NCI-H345 (cell line): ENCODE results near the gene LGALS3BP.

ENCODE experiments used
- DNase-seq: peaks from one replicate; lab custom pipeline; 2025; lab: John Stamatoyannopoulos, UW

LGALS3BP gene

DNA sequence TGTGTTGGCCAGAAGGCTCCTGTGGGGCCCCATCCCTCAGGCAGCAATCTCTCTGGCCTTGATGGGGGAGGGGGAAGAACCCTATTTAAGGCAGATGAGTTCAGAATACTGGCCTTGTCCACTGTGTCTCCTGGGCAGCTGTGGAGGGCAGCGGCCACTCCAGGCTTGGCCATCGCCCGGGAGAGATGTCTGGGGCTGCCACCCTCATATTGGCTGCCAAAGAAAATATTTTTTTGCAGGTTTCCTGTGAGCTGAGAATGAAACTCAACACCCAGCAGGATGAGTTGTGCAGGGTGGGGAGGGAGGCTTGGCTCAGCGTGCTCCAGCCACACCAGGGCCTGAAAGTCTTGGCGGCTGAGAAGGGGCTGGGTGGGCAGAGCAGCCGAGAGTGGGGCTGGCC, 40.1 kb downstream of the LGALS3BP start:
- DNase-seq = no peak

GRCh38 chr17:78937561-78937960, 42.2 kb downstream of the LGALS3BP start:
- DNase-seq = no peak

DNA sequence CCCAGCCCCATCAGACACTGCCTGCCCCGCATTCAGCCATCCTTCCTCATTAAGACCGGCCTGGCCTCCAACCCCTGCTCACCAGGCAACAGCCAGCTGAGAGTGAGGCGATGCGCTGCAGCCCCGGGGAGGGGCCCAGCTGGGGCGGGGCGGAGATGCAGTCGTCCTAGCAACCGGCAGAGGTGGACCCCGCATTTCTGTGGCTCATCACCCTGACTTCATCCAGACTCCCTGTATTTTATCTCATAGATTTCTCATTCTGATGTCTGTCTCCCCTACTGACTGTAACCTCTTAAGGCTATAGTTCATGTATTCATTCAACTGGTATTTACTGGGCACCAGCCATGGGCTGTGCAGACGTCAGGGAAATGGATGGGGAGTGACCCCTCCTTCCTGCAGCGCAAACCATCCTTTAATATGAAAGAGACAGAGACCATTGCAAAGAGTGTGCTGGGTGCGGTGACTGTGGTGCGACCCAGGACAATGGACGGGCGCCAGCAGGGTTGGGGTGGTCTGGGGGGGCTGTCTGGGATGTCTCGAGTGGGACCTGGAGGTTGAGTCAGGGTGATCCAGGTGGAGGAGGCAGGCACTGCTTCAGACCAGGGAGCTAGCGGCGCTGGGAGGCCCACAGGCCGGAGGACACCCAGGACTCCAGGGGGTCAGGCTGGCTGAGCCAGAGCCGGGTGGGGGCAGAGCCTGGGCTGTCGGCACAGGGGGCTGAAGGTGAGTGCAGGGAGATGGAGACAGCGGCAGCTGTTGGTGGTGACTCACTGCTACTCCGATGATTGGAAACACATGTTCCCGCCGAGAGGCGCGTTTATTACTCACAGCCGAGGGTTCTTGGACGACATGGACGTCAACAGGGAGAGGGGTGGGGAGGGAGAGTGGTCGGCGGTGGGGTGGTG, 44.1 kb downstream of the LGALS3BP start:
- no peak for DNase-seq

- DNase-seq = no peak
Measured at GRCh38 chr17:78934681-78935418, 44.9 kb downstream of the LGALS3BP start.

GRCh38 chr17:78933959-78934568, 45.7 kb downstream of the LGALS3BP start:
- peak; percentile 84 for DNase-seq

DNA sequence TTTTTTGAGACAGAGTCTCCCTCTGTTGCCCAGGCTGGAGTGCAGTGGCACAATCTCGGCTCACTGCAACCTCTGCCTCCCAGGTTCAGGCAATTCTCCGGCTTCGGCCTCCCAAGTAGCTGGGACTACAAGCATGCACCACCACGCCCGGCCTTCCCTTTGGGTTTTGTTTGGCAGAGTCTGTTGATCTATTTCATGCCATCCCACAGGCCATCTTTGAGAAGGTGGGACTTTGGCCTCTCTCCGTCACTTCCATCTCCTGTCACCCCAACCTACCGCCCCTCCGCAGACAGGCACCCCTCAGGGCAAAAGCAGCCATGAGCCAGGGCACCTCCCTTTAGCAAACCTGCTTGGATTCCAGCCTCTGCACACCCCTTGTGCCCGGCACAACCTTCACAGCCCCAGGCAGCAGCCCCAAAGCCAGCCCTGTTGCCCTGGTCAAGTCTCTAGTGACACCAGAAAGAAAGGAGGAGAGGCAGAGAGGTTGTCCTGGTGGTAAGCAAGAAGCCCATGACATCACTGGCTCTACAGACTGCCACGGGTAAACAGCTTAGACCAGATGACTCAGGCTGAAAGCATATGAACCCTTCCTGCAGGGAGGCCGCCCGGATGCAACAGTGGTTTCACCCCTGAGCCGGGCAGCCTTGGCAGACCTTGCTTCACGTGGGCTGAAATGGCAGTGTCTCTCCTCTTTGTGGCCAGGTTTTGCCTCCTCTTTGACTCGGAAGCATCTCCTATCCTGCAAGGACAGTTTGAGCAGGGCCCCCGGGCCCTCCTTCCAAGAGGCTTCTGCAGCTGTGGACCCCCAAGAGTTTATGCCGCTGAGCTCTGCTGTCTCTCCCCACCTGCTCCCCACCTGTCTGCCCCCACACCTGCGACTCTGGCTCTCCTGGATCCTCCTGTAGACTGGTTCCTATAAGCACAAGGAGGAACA, 46.4 kb downstream of the LGALS3BP start:
- no peak for DNase-seq

DNA sequence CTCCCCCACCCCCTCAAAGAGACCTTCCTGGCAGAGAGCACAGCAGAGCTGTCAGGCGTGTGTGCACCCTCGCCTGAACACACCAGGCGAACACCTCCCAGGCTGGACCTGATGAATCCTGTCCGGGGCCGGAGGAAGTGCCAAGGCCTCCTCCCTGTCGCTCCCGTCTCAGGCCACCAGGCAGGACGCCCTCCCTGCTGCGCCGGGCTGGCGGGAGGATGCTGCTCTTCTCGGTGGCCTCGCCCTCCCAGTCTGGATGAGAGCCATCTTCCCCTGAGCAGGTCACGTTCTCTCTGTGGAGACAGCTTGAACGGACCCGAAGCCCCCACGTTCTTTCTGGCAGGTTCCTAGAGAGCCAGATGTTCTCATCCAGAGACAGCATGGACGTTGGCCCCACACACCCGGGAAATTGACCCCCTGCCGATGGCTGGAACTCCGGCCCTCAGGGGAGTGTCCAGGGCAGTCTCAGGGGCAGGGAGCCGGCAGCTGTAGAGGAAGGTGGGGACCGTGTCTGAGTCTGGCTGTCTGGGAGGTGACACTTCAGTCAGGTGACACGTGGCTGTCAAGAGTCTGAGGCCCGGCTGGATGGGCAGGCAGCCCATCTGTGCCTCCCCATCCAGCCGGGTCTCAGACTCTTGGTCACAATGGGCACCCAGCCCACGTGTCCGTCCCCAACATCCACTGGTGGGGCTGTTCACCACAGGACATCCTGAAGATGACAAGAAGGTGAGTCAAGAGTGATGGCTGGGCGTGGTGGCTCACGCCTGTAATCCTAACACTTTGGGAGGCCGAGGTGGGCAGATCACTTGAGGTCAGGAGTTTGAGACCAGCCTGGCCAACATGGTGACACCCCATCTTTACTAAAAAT, 49.6 kb downstream of the LGALS3BP start:
- no peak for DNase-seq

- peak; percentile 37 for DNase-seq
Measured at GRCh38 chr17:78925662-78926555, 53.8 kb downstream of the LGALS3BP start.

- DNase-seq = peak; percentile 92
Measured at GRCh38 chr17:78925234-78925633, 54.5 kb downstream of the LGALS3BP start, which contains the start of gene TIMP2. Gene TIMP2 (minus strand): TSS chr17:78925387. CDS start chr17:78925088, 299 bp downstream.

DNA sequence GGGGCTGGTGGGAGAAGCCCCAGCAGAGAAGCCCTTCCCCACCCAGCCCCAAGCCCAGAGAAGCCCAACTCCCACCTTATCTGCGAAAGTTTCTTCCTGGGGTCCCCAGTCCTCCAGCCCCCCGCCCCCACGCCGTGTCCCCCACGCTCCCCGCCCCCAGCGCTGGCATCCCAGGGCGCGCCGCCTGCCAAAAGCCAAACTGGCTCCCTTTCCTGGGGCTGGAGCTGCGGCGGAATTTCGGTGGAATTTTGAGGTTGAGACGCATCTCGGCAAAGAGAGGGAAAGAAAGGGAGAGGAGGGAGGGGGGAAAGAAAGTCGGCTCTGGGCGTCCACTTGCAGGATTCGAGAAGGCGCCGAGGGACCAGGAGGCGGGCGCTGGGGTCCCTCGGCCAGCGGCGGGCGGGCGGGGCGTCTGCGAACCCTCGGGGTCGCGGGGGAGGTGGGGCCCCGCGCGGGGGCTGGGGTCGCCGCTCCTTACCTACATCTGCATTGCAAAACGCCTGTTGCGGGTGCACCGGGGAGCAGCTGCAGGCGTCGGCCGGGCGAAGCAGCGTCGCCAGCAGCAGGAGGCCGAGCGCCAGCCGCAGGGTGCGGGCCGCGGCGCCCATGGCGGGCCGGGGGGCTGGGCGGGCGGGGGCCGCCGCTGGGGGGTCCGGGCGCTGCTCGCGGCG, 55.1 kb downstream of the LGALS3BP start:
- peak; percentile 45 for DNase-seq

DNA sequence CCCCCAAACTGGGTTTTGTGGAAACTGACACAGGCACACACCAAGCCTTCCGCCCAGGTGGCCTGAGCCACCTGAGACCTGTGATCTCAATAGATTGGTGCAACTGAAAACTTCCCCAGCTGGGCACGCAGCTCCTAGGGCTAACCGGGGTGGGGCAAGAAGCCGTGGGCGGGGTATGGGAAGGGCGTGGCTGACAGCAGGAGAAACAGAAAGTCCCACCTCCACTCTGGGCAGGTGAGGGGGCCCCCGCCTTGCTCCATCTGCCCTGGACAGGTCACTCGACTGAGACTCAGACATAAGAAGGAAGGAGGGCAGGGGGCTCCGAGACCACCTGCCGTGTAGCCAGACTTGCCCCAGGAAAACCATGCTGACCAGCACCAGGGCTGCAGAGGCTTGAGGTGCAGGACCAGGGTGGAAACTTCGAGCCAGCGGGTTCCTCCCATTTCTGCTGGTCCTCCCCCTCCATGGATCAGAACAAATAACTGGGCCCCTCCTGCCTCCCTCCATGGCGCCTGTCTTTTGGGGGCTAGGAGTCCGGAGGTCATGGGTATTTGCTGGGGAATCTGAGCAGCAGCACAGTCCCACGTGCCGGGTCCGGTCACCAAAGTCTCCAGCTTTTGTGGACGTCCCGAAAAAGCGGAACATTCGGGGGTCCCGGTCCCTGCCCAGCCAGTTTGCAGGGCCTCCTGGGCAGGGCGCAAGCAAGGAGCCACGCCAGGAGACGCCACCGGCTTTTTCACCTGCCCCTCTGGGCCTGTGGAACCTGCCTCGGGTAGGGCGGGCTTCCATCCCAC, 55.9 kb downstream of the LGALS3BP start:
- DNase-seq = peak; percentile 21

- DNase-seq = no peak
Measured at GRCh38 chr17:78922816-78923498, 56.8 kb downstream of the LGALS3BP start.

DNA sequence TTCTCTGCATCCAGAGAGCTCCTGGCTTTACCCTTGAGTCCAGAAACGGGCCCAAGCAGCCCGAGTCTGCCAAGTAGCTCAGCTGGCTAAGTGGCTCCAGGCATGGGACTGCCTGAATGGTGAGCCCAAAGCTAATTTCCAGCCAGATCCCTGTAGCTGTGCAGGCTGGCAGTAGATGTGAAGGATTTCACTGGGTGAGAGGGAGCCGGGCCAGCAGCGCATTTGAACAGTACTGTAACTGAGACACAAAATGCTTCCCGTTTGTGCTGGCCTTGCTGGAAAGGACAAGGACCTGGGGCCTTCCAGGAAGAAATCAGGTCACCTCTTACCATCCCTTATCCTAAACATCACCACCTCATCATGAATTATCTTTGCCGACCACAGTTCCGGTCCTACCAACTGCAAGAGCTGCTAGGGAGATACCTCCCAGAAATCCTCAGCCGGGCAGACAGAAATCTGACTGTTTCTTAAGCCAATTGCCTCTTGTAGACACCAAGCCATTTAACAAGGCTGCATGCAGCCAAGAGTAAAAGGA, 58.2 kb downstream of the LGALS3BP start:
- no peak for DNase-seq
